GM21390 (cell line): ENCODE data around the gene CAMTA1.
"Not testable (repeated sequence)": the region's sequence is repeated elsewhere in the genome, so short reads cannot be mapped to it uniquely, and the experiment has no call there.

Experiments used
- ATAC-seq: cut with Tn5 transposase; IDR thresholded peaks from one replicate; pipeline ENCODE4 v1.9.1; 2021; ENCODE audit not compliant: unreplicated experiment

The CAMTA1 gene

DNA sequence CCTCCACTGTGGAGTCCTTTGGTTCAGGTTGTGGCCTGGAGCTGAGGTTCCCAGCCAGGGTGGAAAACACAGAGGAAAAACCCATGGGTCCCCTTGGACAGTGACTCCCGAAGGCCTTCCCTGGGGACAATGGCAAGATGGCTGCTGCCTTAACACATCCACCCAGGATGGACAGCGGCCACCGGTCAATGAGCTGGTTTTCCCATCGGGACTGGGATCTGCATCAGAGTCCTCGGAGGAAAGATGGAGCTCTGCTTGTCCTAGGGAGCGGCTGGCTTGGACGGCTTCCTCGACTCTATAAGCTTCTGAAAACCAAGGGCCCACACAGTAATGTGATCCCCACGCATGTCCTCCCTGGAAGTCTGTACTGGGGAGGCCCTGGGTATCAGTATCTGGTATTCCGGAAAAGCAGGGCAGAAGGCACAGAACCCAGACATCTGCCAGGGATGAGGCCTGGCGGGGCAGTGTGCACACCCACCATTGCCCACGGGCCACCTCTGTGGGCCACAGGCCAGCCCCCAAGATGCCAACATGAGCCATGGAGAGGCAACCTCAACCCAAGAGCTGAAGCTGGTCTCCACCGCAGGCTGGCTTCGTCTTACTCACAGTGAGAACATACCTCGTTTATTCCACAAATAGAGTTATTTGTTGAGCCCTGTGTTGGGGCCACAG, 891.2 kb downstream of the CAMTA1 start:
- no peak for ATAC-seq

- no peak for ATAC-seq
Observed at GRCh38 chr1:7677111-7677510, 891.9 kb downstream of the CAMTA1 start.

DNA sequence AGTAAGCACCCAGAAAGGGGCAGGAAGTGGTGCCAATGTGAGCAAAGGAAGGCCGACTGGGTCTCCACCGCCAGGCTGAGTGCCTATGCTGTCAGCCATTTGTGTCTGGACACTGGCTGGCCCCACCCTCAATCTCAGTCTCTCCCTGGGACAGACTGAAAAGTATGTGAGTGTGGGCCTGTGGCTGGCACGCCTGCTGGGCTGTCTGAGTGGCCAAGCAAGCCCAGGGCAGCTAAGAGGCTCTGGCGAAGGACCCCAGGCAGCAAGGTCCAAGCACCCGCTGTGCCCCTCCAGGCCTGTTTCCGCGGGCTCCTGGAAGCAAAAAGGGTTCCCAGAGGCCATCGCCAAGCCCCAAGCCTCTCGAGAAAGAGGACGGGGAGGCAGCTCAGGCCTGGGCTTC, 892.6 kb downstream of the CAMTA1 start:
- no peak for ATAC-seq

- no peak for ATAC-seq
Observed at GRCh38 chr1:7678491-7679158, 893.4 kb downstream of the CAMTA1 start.

GRCh38 chr1:7679159-7679872, 894.1 kb downstream of the CAMTA1 start:
- no peak for ATAC-seq

DNA sequence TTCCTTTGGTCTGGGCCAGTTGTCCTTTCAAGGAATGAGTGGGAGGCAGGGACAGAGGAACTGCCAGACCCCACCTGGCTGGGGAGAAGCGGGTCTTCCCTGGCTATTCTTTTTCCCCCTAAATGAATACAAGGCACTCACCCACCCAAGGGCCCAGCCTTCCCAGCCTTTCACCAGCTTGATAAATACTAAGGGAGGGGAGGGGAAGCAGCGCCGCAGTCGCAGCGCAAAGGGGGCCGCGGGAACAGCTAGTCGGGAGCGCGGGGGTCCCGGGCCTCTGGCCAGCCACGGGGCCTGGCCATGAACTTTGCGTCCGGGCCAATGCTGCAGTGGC, 894.6 kb downstream of the CAMTA1 start:
- no peak for ATAC-seq

DNA sequence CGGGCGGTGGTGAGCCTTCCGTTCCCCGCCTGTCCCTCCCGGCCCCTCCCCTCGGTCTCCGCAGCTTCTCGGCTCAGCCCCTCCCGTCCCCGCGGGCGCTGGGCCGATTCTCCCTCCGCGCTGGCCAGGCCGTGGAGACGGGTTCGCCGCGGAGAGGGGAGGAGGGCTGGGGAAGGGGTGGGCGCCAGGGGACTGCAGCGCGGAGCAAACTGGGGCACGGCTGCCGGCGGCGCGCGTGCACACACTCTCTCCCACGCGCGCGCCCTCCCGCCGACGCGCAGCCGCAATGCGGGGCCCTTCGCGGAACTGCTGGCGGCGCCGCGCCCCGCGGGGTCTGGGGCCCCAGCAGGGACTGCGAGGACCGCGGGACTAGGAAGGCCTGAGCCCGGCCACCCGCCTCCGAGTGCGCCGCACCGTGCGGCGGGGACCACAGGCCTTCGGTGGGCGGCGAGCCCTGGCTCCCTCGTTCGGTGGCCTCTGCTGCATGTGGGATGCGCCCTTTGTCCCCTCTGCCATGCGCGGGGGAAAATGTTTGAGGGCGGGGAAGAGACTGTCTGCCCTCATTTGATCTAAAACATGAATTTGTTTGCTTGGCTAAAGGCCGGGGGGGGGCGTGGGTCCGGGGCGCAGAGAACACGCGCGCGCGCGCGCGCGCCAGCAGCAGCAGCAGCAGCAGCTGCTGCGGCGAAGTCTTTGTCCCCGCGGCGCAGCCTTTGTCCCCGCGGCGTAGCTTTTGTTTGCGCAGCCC, 895.1 kb downstream of the CAMTA1 start:
- no peak for ATAC-seq

GRCh38 chr1:7680955-7681268, 895.7 kb downstream of the CAMTA1 start:
- ATAC-seq = no peak

DNA sequence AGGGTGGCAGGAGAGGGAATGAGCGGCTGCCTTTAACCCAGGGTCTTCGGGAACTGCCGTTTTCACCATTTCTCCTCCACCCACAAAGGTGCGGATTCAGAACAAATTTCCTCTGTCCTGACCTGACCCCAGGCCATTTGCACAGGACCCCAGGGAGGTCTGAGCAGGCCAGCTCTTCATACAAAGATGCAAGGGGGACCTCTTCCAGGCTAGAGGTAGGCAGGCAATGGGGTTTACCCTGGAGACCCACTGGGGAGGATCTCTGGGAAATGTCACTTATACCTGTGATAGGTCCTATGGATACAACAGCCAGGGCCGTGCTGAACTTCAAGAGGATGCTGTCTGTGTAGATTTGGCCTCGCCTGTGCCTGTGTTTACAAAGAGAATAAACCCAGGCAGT, 896.1 kb downstream of the CAMTA1 start:
- ATAC-seq = no peak

- no peak for ATAC-seq
Observed at GRCh38 chr1:7683521-7683920, 898.3 kb downstream of the CAMTA1 start.

- no peak for ATAC-seq
Observed at GRCh38 chr1:7684132-7684531, 898.9 kb downstream of the CAMTA1 start.

DNA sequence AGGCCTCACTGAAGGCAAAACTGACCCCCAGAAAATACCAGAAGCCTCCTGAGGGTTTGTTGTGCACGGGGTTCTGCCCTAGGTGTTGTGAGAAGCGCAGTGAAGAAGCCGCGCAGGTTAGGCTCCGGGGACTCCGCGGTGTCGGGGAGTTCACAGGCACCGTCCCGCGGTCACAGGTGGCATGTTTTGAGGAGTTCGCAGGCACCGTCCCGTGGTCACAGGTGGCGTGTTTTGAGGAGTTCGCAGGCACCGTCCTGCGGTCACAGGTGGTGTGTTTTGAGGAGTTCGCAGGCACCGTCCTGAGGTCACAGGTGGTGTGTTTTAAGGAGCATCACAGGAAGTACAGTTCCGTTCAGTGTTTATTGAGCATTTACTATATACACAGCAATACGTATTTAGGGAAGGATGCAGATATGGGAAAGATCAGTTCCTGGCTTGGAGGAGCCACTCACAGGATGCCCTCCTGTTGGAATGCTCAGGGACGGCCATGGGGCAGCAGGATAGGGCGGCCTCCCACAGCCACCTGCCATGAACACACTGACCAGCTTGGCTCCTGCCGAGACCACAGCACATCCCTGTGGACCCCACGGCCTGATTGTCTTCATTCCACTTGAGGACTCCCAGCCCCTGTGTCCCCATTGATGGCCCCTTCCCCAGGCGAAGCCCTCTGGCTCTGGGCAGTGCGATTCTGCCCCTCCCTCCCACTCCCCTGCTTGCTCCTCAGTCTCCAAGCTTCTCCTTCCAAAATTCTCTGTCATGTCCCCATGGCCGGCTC, 899.8 kb downstream of the CAMTA1 start:
- no peak for ATAC-seq

- no peak for ATAC-seq
Observed at GRCh38 chr1:7686301-7686850, 901.1 kb downstream of the CAMTA1 start.

DNA sequence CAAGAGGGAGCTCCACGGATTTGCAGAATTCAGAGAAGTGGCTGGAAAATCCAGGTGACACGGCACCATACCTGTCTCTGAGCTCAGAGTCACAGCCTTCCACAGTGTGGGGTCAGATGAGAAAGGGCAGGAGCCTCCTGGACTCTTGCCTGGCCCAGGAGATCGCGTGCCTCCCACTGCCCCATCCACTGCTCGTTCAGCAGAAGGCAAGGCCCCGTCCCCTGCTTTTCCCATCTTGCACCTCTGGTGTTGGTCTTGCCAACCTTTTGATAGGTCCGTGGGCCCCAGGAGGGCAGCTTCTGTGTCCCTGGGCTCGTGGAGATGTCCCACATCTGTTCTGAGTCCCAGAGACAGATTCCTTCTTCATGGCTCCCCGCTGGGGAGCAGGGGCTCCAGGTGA, 902.2 kb downstream of the CAMTA1 start:
- no peak for ATAC-seq

- ATAC-seq = no peak
Observed at GRCh38 chr1:7688659-7689058, 903.4 kb downstream of the CAMTA1 start.

DNA sequence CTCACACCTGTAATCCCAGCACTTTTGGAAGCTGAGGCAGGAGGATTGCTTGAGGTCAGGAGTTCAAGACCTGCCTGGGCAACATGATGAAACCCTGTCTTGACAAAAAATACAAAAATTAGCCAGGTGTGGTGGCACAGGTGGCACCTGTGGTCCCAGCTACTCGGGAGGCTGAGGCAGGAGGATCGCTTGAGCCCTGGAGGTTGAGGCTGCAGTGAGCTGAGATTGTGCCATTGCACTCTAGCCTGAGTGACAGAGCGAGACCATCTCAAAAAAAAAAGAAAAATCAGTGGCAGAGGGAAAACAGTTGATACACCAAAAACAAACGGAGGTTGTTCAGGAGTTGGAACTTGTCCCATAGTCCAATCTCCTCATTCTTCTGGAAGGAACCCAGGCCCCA, 904.1 kb downstream of the CAMTA1 start:
- not testable (repeated sequence) for ATAC-seq

DNA sequence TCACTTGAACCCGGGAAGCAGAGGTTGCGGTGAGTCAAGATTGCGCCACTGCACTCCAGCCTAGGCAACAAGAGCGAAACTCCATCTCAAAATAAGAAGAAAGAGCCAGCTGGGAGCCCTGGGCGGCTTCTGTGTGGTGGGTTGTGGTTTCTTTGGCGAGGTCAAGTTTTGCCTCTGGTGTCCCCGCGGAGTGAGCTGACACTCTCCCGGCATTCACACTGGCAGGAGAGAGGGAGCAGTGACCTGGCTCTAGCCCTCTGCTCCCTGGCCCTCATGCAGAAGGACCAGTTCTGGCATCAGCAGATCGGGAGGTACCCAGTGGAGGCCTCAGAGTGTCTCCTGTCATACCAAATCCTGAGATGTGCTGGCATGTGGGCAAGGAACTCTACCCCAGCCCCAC, 904.8 kb downstream of the CAMTA1 start:
- ATAC-seq = no peak

- ATAC-seq = no peak
Observed at GRCh38 chr1:7690496-7691182, 905.4 kb downstream of the CAMTA1 start.

DNA sequence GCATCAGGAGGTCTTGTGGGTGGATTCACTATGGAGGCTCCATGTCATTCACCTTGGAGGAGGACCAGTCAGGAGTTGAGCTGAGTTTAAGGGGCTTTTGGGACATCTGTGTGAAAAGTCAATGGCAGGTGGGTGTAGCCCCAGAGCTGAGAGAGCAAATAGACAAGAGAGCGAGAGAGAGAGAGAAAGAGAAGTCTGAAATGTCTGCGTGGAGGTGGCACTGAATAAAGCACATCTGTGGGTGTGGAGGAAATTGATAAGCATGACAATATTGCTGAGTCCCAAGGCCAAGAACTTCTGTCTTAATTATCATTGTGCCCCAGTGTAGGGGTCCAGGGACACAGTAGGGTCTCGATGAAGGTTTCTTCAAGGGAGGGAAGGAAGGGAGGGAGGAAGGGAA, 906.3 kb downstream of the CAMTA1 start:
- ATAC-seq = no peak

GRCh38 chr1:7692005-7692404, 906.8 kb downstream of the CAMTA1 start:
- ATAC-seq = no peak
